ENCODE results near the gene CPNE4.

GRCh38 chr3:131750256-131750655, 284.6 kb downstream of the CPNE4 start:
- TF ChIP-seq, protein P1, sequence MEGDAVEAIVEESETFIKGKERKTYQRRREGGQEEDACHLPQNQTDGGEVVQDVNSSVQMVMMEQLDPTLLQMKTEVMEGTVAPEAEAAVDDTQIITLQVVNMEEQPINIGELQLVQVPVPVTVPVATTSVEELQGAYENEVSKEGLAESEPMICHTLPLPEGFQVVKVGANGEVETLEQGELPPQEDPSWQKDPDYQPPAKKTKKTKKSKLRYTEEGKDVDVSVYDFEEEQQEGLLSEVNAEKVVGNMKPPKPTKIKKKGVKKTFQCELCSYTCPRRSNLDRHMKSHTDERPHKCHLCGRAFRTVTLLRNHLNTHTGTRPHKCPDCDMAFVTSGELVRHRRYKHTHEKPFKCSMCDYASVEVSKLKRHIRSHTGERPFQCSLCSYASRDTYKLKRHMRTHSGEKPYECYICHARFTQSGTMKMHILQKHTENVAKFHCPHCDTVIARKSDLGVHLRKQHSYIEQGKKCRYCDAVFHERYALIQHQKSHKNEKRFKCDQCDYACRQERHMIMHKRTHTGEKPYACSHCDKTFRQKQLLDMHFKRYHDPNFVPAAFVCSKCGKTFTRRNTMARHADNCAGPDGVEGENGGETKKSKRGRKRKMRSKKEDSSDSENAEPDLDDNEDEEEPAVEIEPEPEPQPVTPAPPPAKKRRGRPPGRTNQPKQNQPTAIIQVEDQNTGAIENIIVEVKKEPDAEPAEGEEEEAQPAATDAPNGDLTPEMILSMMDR (IDR thresholded peaks at IDR 0.05), result no peak
- no peak for TF ChIP-seq POLR2A (IDR thresholded peaks at IDR 0.05)
